ENCODE results near the gene ANTXR1.

DNA sequence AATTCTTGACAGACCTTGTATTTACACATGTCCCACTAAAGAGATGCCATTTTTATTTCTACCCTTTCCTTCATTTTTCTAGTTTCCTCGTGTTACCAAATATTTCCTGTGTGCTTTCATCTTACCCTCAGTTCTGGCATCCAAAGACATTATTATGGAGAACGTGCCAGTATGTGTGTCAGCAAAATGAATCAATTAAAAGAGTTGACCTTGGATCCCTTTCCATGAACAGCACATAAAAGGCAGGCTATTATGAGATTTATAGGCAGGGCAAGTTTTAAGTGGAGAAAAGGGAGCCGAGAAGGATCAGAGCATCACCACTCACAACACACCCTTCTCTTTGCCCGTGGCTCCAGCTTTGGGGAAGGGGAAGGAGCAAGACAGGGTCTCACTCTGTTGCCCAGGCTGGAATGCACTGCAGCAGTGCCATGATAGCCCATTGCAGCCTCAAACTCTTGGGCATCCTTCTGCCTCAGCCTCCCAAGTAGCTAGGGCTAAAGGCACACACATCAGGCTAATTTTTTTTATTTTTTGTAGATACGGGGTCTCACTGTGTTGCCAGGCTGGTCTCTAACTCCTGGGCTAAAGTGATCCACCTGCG lies 224.2 kb downstream of the ANTXR1 start:
- TF ChIP-seq POLR2AphosphoS5 (IDR thresholded peaks at IDR 0.05), result peak in 1 of 3 donors; percentile 33
- TF ChIP-seq, protein P1, sequence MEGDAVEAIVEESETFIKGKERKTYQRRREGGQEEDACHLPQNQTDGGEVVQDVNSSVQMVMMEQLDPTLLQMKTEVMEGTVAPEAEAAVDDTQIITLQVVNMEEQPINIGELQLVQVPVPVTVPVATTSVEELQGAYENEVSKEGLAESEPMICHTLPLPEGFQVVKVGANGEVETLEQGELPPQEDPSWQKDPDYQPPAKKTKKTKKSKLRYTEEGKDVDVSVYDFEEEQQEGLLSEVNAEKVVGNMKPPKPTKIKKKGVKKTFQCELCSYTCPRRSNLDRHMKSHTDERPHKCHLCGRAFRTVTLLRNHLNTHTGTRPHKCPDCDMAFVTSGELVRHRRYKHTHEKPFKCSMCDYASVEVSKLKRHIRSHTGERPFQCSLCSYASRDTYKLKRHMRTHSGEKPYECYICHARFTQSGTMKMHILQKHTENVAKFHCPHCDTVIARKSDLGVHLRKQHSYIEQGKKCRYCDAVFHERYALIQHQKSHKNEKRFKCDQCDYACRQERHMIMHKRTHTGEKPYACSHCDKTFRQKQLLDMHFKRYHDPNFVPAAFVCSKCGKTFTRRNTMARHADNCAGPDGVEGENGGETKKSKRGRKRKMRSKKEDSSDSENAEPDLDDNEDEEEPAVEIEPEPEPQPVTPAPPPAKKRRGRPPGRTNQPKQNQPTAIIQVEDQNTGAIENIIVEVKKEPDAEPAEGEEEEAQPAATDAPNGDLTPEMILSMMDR (IDR thresholded peaks at IDR 0.05), result no peak
- no peak for TF ChIP-seq EP300 (IDR thresholded peaks at IDR 0.05; ENCODE audit: low read depth)
- no peak for TF ChIP-seq POLR2A (IDR thresholded peaks at IDR 0.05)
